ENCODE measurements around the gene GNA12. TPM values are rescaled to one million over a fixed set of nuclear protein-coding genes. Genes with fewer than 3 reads are reported as not detected.

Gene GNA12
- total and polyA plus RNA-seq, 9 of the 15 experiments (the other 6 are each of a cell fraction or from before 2014, with no cell fraction given), result 0.65 to 32.7 (median 9.6) TPM

GRCh38 chr7:2717293-2718261 is 126.5 kb downstream of the GNA12 start (continued):
- TF ChIP-seq ZNF639 (CRISPR knock-in tag; conservative IDR thresholded peaks at IDR 0.05 in 1 of 2, IDR thresholded peaks at IDR 0.05 in 1 of 2), result peak in 1 of 2 experiments; percentile 83; a peak in 2 of 4 replicates
- TF ChIP-seq, protein P1, sequence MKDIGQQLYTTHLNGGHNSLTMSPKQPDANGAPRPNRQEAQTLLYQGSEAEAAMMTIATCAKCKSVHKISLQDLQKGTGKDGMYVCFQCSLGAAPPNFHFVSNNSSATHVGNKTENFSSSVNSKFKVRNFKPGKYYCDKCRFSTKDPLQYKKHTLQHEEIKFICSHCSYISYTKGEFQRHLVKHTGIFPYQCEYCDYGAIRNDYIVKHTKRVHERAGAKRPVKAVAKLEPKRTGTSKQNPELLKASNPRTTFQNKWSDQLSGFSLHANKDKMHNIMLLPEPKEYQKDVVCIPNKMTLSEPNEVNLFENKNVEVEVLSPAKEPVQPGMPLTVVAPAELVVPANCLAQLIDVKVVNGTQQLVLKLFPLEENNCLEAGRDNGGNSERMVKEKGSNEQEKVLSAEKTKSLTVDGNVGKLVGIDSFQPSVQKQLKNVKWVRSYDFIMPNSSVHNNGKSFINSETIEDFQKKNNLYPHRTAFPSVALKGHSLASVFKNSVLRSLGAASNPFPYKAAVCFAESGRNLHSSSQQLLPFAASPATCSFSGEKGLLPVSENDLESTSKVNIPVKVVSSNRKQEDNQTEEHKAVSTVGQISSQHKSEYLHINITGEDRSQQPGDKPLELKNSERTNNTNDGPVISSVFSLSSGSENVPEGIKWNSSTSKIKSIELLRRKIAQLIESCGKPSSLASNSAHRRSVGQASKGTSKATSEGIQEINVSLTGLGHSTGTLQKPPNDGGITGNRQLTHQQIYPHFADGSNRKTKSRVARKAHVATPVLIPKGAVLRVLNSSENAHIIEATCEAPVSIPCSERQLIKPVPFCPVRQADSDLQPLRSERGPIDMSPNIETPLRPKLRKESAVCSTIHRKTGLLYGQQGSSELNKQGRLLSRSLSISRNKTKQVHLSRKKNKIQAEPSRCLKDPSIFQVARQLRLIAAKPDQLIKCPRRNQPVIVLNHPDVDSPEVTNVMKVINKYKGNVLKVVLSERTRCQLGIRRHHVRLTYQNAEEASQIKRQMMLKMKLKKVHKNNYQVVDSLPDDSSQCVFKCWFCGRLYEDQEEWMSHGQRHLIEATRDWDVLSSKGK (CRISPR knock-in tag; IDR thresholded peaks at IDR 0.05), result no peak
- TF ChIP-seq GATAD2A (IDR thresholded peaks at IDR 0.05), result peak; percentile 28
- peak; percentile 69 to 78 for TF ChIP-seq FOXA3 (CRISPR knock-in tag; conservative IDR thresholded peaks at IDR 0.05 in 1 of 2, IDR thresholded peaks at IDR 0.05 in 1 of 2)
- peak; percentile 19; the same call in 1 of the 2 replicates for TF ChIP-seq FOXP4 (CRISPR knock-in tag; IDR thresholded peaks at IDR 0.05; ENCODE audit: borderline replicate concordance)
- TF ChIP-seq, protein P2, sequence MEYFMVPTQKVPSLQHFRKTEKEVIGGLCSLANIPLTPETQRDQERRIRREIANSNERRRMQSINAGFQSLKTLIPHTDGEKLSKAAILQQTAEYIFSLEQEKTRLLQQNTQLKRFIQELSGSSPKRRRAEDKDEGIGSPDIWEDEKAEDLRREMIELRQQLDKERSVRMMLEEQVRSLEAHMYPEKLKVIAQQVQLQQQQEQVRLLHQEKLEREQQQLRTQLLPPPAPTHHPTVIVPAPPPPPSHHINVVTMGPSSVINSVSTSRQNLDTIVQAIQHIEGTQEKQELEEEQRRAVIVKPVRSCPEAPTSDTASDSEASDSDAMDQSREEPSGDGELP (CRISPR knock-in tag; IDR thresholded peaks at IDR 0.05; ENCODE audit: borderline replicate concordance), result peak; percentile 60; the same call in 1 of the 2 replicates
- TF ChIP-seq, protein P3, sequence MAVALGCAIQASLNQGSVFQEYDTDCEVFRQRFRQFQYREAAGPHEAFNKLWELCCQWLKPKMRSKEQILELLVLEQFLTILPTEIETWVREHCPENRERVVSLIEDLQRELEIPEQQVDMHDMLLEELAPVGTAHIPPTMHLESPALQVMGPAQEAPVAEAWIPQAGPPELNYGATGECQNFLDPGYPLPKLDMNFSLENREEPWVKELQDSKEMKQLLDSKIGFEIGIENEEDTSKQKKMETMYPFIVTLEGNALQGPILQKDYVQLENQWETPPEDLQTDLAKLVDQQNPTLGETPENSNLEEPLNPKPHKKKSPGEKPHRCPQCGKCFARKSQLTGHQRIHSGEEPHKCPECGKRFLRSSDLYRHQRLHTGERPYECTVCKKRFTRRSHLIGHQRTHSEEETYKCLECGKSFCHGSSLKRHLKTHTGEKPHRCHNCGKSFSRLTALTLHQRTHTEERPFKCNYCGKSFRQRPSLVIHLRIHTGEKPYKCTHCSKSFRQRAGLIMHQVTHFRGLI (CRISPR knock-in tag; IDR thresholded peaks at IDR 0.05), result 0 out of 2 replicates have a peak, but pooled peaks have one; percentile 57
- TF ChIP-seq GTF2B (IDR thresholded peaks at IDR 0.05; ENCODE audit: extremely low read depth, insufficient read length), result no peak
- TF ChIP-seq GTF2F1 (IDR thresholded peaks at IDR 0.05; ENCODE audit: low read depth, low read length), result no peak
- no peak for TF ChIP-seq SNRNP70 (optimal IDR thresholded peaks at IDR 0.05; ENCODE audit: low read depth, low read length)
- TF ChIP-seq NRF1 (conservative IDR thresholded peaks at IDR 0.05 in 1 of 2, IDR thresholded peaks at IDR 0.05 in 1 of 2), result 0 out of 4 replicates have a peak, but pooled peaks have one; percentile 11 to 24
- no peak for TF ChIP-seq MTF1 (CRISPR knock-in tag; IDR thresholded peaks at IDR 0.05; ENCODE audit: borderline replicate concordance)
- TF ChIP-seq ZNF830 (CRISPR knock-in tag; IDR thresholded peaks at IDR 0.05), result 0 out of 2 replicates have a peak, but pooled peaks have one; percentile 38
- TF ChIP-seq ZC3H11A (IDR thresholded peaks at IDR 0.05; ENCODE audit: low read depth, low read length), result no peak

All from K562 (cell line).